Loucy (cell line): ENCODE measurements around the gene F2RL2.

Experiments used
- H2AFZ ChIP-seq: fragments of 200-600 bp; sonication (generic); 2 replicates; pipeline ENCODE4 v1.6.0; 2016; ENCODE audit warnings: antibody characterized with exemption, mild to moderate bottlenecking, low read length, moderate library complexity
- H3F3A ChIP-seq: fragments of 200-600 bp; 2 replicates; pipeline ENCODE4 v1.6.0; 2016; ENCODE audit warnings: antibody characterized with exemption, low read depth, mild to moderate bottlenecking
- H3K27me3 ChIP-seq: fragments of 200-600 bp; sonication (generic); 2 replicates; pipeline ENCODE4 v1.6.1; 2014; ENCODE audit warnings: low read length, mild to moderate bottlenecking; ENCODE audit not compliant: insufficient read depth, poor library complexity, severe bottlenecking
- H3K36me3 ChIP-seq: fragments of 200-600 bp; sonication (generic); 2 replicates; pipeline ENCODE4 v1.6.1; 2016; ENCODE audit warnings: low read length; ENCODE audit not compliant: insufficient read depth
- H3K4me1 ChIP-seq: fragments of 200-600 bp; sonication (generic); 2 replicates; pipeline ENCODE4 v1.5.1; 2014; ENCODE audit warnings: low read length, mild to moderate bottlenecking; ENCODE audit not compliant: insufficient read depth, poor library complexity, severe bottlenecking
- H3K4me2 ChIP-seq: fragments of 200-600 bp; sonication (generic); 2 replicates; pipeline ENCODE4 v1.6.0; 2014; ENCODE audit warnings: antibody characterized with exemption, low read length, low read depth, mild to moderate bottlenecking; ENCODE audit not compliant: poor library complexity, severe bottlenecking
- H3K4me3 ChIP-seq: fragments of 200-600 bp; sonication (generic); 2 replicates; pipeline ENCODE4 v1.5.1; 2014; ENCODE audit warnings: low read length, mild to moderate bottlenecking, mixed read lengths; ENCODE audit not compliant: poor library complexity, severe bottlenecking
- H3K79me2 ChIP-seq: fragments of 200-600 bp; sonication (generic); 2 replicates; pipeline ENCODE4 v1.6.1; 2014; ENCODE audit warnings: low read length; ENCODE audit not compliant: insufficient read depth
- H3K9ac ChIP-seq: fragments of 200-600 bp; sonication (generic); 2 replicates; pipeline ENCODE4 v1.6.0; 2014; ENCODE audit warnings: mild to moderate bottlenecking, low read depth, low read length, moderate library complexity; ENCODE audit not compliant: poor library complexity, severe bottlenecking
- H3K9me2 ChIP-seq: fragments of 200-600 bp; sonication (generic); replicated peaks from 2 replicates; pipeline ENCODE4 v1.6.1; 2016; ENCODE audit warnings: low read depth, low read length, mixed read lengths
- H3K9me3 ChIP-seq: fragments of 200-600 bp; sonication (generic); 2 replicates; pipeline ENCODE4 v1.6.1; 2014; ENCODE audit warnings: mild to moderate bottlenecking, antibody characterized with exemption, low read length, low read depth; ENCODE audit not compliant: insufficient read depth
- H4K20me1 ChIP-seq: fragments of 200-600 bp; sonication (generic); 2 replicates; pipeline ENCODE4 v1.6.0; 2014; ENCODE audit warnings: antibody characterized with exemption, low read length, mild to moderate bottlenecking; ENCODE audit not compliant: insufficient read depth, poor library complexity, severe bottlenecking
- CTCF ChIP-seq: fragments of 200-600 bp; sonication (generic); conservative IDR thresholded peaks from 2 replicates; pipeline ENCODE4 v1.5.1; 2014; ENCODE audit warnings: mild to moderate bottlenecking, antibody characterized with exemption, low read length
- EZH2phosphoT487 ChIP-seq: fragments of 200-600 bp; IDR thresholded peaks from 2 replicates; pipeline ENCODE4 v1.6.1; 2018; ENCODE audit warnings: antibody characterized with exemption, mild to moderate bottlenecking, moderate library complexity, borderline replicate concordance

Gene F2RL2

GRCh38 chr5:76580981-76581380, 42.2 kb downstream of the F2RL2 start:
- Histone ChIP-seq H4K20me1 (no peaks in the 10 kb centered on the region), H3K9me3 (no peaks in the 10 kb centered on the region), H3K4me1 (peaks cover 9% of the 10 kb centered on the region), H3K9me2 (no peaks in the 10 kb centered on the region), H3K9ac (no peak overlapping the region), H3K4me2 (no peak overlapping the region), H3K36me3 (peaks cover 9% of the 10 kb centered on the region; the same call in 1 of the 2 replicates), H3K4me3 (no peak overlapping the region), H3K79me2 (no peaks in the 10 kb centered on the region), H3F3A (no peaks in the 10 kb centered on the region), H3K27me3 (no peaks in the 10 kb centered on the region), H2AFZ (no peak overlapping the region)
- TF ChIP-seq EZH2phosphoT487 = no peak
- no peak for TF ChIP-seq CTCF

- H3K27me3 ChIP-seq = no peaks in the 10 kb centered on the region
- H3K4me2 ChIP-seq = no peak overlapping the region
Measured at GRCh38 chr5:76579166-76579937, 43.9 kb downstream of the F2RL2 start.

DNA sequence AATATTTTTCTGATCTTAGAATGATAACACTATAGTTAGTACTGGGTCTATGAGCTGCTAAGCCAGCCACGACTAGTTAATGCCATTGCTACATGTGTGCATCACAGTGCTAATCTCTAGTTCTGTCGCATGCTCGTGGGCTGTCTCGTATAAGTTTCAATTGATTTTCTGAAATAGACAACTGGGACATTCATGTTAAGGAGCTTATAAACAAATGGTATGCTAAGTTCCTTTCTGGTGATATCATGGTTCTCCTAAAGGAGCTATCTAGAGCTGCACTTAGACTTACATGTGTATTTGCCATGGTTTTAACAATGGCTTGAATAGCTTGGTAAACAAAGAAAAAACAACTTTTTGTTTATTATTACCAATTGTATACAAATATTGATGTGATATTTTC, 46.2 kb downstream of the F2RL2 start:
- TF ChIP-seq EZH2phosphoT487 = no peak
- peaks cover 9% of the 10 kb centered on the region for H3K4me1 ChIP-seq
- no peaks in the 10 kb centered on the region for H3K9me3 ChIP-seq
- H3K79me2 ChIP-seq = no peaks in the 10 kb centered on the region
- H3K4me2 ChIP-seq = no peak overlapping the region
- no peaks in the 10 kb centered on the region for H3K27me3 ChIP-seq
- H3K36me3 ChIP-seq = peaks cover 13% of the 10 kb centered on the region
- no peak overlapping the region for H2AFZ ChIP-seq
- H4K20me1 ChIP-seq = no peaks in the 10 kb centered on the region
- no peaks in the 10 kb centered on the region for H3K9me2 ChIP-seq
- H3K9ac ChIP-seq = no peak overlapping the region
- H3F3A ChIP-seq = no peaks in the 10 kb centered on the region
- no peak overlapping the region for H3K4me3 ChIP-seq

More at GRCh38 chr5:76579166-76579937, 43.9 kb downstream of the F2RL2 start:
- Histone ChIP-seq H3K9me3 (no peaks in the 10 kb centered on the region), H3K4me1 (peaks cover 9% of the 10 kb centered on the region), H3F3A (no peaks in the 10 kb centered on the region), H3K79me2 (no peaks in the 10 kb centered on the region), H3K4me3 (no peak overlapping the region), H3K9ac (no peak overlapping the region), H2AFZ (no peak overlapping the region), H4K20me1 (no peaks in the 10 kb centered on the region), H3K36me3 (peaks cover 13% of the 10 kb centered on the region; the same call in 1 of the 2 replicates), H3K9me2 (no peaks in the 10 kb centered on the region)
- TF ChIP-seq EZH2phosphoT487 = no peak
- no peak for TF ChIP-seq CTCF

DNA sequence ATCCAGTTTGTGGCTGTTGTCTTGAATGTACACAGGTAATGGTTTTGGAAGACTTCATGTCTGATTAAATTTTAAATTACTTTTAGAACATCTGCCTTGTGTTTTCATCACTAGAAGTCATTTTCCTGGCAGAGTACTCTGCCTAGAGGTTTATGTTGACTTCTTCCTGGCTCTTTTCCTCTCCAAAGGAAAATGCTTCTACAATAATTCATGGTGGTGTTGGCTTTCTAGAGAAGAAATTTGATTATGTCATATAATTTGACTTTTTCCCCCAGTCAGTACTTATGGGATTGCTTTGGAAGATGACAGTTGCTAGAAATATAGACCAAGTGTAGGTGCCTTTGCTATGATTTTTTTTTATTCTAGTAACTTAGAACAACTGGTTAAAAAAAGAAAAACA, 46.8 kb downstream of the F2RL2 start:
- H3K79me2 ChIP-seq = no peaks in the 10 kb centered on the region
- TF ChIP-seq EZH2phosphoT487 (no peak), CTCF (no peak)
- no peak overlapping the region for H3K4me2 ChIP-seq
- no peaks in the 10 kb centered on the region for H3K9me3 ChIP-seq
- H3K4me1 ChIP-seq = peaks cover 15% of the 10 kb centered on the region
- H3K9me2 ChIP-seq = no peaks in the 10 kb centered on the region
- H4K20me1 ChIP-seq = no peaks in the 10 kb centered on the region
- no peaks in the 10 kb centered on the region for H3K27me3 ChIP-seq
- no peaks in the 10 kb centered on the region for H3F3A ChIP-seq
- H2AFZ ChIP-seq = no peak overlapping the region
- H3K36me3 ChIP-seq = peaks cover 13% of the 10 kb centered on the region
- H3K9ac ChIP-seq = no peak overlapping the region
- no peak overlapping the region for H3K4me3 ChIP-seq
